ENCODE data around the gene LHFPL2.
"Not testable (repeated sequence)": the region's sequence is repeated elsewhere in the genome, so short reads cannot be mapped to it uniquely, and the experiment has no call there.

The LHFPL2 gene

GRCh38 chr5:78500871-78501270 lies 147.7 kb downstream of the LHFPL2 start:
- DNase-seq (ENCODE audit: low read depth) = no peak

- DNase-seq (ENCODE audit: low read depth) = no peak
These were observed 148.5 kb downstream of the LHFPL2 start for GRCh38 chr5:78500028-78500427.

- no peak for DNase-seq (ENCODE audit: low read depth)
These were observed 149.1 kb downstream of the LHFPL2 start for GRCh38 chr5:78499485-78499884.

GRCh38 chr5:78497573-78498533 lies 150.7 kb downstream of the LHFPL2 start:
- no peak for DNase-seq (ENCODE audit: low read depth)

DNA sequence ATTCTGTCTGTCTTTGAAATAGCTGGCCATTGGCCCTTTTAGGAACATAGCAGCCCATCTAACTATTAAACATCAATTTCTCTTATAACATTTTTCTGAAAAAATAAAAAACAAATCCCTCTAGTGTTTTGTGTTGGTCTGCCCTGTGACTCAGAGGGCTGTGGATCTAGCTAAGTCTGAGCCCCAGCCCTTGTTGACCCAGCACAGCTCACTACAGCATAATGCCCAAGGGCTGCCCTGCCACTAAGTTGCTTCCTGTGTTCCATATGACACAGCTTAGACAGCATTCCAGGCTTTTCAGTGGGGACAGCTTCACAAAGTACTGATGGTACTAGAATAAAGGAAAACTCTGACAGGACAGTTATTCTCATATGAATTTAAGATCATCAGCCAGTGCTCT lies 152.2 kb downstream of the LHFPL2 start:
- DNase-seq (ENCODE audit: low read depth) = no peak

GRCh38 chr5:78495800-78496199 lies 152.8 kb downstream of the LHFPL2 start:
- no peak for DNase-seq (ENCODE audit: low read depth)

DNA sequence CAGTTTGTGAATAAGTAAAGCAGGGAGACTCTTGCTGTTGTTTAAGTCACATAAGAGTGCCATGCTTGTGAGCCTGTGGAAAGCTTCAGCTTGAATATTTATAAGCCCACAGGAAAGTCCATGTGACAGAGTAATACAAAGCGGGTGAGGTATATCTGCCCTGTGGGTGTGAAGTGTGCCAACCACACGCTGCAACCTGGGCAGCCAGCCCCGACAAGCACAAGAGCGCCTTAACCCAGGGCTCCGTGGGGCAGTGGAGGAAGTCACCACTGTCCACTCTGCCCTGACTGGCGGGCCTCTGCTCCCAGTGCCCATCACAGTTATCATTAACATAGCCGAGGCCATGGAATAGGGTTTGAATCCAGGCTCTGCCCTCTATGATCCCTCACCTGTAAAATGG lies 155.9 kb downstream of the LHFPL2 start:
- no peak for DNase-seq (ENCODE audit: low read depth)

DNA sequence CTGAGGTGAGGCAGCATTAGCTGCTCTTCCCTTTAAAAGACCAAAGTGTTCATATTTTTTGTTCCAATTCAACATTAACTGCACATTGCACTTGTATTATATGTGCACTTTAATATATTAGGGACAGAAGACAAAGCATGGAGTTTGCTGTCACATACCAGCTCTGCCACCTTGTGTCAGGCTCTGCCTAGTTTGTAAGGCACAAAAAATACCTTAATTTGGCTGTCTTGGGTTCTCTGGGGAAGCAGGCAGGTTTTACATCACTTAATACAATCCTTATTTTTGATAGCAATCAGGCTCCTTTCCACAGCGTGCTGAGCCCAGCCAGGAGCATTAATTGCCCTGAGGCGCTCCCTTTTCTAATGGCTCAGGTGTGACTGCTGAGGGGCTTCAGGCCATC lies 156.3 kb downstream of the LHFPL2 start:
- no peak for DNase-seq (ENCODE audit: low read depth)

DNA sequence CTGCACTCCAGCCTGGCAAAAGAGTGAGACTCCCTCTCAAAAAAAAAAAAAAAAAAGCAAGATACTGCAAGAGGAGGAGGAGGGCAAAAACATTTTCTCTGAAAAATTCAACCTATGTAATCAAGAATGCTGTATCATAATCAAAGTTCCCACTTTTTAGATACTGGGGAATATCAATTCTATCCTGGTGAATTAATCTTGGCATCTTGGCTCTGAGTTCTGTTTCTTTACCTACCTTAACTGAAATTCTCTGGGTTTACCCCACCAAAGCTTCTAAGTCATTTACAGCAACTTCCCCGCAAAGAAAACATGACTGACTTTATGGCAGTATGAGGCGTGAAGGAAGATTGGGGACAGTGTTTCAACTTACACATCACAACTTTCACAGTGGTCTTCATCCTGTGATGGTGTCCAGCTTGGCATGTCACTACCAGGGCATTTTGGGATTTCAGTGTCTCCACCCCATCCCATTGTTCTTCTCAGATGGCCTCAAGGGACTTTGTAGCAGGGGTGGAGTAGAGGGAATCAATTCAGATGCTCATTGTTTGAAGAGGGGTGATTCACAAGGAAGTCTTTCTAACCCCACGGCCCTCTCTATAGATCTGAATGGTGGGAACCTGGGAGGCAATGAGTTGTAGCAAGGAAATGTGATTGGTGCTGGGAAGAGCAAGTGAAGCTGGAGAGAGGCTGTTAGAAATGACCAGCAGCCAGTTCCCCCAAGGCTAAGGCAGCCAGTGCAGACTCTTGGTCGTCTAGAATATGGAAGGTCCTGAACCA lies 157.7 kb downstream of the LHFPL2 start:
- DNase-seq (ENCODE audit: low read depth) = no peak

GRCh38 chr5:78487846-78488245 lies 160.7 kb downstream of the LHFPL2 start:
- no peak for DNase-seq (ENCODE audit: low read depth)

GRCh38 chr5:78486218-78486617 lies 162.4 kb downstream of the LHFPL2 start:
- no peak for DNase-seq (ENCODE audit: low read depth)

GRCh38 chr5:78483809-78484521 lies 164.6 kb downstream of the LHFPL2 start:
- DNase-seq (ENCODE audit: low read depth) = no peak

- DNase-seq (ENCODE audit: low read depth) = no peak
These were observed 165.6 kb downstream of the LHFPL2 start for GRCh38 chr5:78482948-78483347.

GRCh38 chr5:78476795-78477194 lies 171.8 kb downstream of the LHFPL2 start:
- DNase-seq (ENCODE audit: low read depth) = no peak

DNA sequence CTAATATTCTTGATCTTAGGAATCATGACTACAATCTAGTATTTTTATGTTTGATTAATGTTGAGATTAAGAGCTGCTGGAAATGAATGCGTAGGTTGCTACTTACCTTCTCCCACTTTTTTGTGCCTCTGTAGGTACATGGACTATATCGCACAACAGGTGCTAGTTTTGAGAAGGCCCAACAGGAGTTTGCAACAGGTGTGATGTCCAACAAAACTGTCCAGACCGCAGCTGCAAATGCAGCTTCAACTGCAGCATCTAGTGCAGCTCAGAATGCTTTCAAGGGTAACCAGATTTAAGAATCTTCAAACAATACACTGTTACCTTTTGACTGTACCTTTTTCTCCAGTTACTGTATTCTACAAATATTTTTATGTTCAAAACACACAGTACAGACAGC lies 173.2 kb downstream of the LHFPL2 start:
- DNase-seq (ENCODE audit: low read depth) = no peak

- DNase-seq (ENCODE audit: low read depth) = no peak
These were observed 174.8 kb downstream of the LHFPL2 start for GRCh38 chr5:78473751-78474150.

DNA sequence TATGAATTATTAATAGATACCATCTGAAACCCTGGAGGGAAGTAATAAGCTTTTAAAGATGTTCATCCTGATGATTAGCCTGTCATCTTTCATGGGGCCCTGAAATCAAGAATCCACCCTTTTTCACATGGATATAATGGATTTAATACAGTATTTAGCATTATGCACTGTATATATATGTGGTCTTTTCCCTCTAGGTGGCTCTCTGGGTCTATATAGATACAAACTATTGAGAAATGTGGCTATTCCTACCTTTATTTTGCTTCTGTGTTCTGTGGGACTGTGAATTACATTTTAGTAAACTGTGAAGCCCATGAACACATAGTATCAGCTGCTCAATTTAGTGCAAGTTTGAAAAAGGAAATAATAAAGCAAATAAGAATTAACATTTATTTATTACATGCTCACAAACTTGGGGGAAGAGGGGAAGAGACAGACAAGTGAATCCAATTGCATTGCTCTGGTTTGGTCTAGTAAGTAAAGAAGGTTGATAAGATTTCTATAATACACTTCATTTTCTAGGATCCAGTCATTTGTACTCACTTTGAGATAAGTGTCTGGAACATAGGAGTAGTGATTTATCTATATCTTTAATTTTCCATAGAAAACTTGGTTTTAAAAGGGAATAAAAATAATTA lies 176.0 kb downstream of the LHFPL2 start:
- DNase-seq (ENCODE audit: low read depth) = no peak

- no peak for DNase-seq (ENCODE audit: low read depth)
These were observed 176.7 kb downstream of the LHFPL2 start for GRCh38 chr5:78471896-78472295.

GRCh38 chr5:78467752-78468357 lies 180.7 kb downstream of the LHFPL2 start:
- DNase-seq (ENCODE audit: low read depth) = no peak

- DNase-seq (ENCODE audit: low read depth) = no peak
These were observed 181.4 kb downstream of the LHFPL2 start for GRCh38 chr5:78467140-78467539.

GRCh38 chr5:78458843-78459242 lies 189.7 kb downstream of the LHFPL2 start:
- no peak for DNase-seq (ENCODE audit: low read depth)

- DNase-seq (ENCODE audit: low read depth) = not testable (repeated sequence)
These were observed 191.1 kb downstream of the LHFPL2 start for GRCh38 chr5:78457507-78457906.

Measured in stimulated activated CD8-positive, alpha-beta memory T cell treated with anti-CD3 and anti-CD28 coated beads, Interleukin-15, amount 100 ng/mL, for 1 hour (primary cell).